Activated CD8-positive, alpha-beta memory T cell treated with anti-CD3 and anti-CD28 coated beads for 1 hour (primary cell): Measurements from ENCODE around the gene CA7.

Experiments used
- DNase-seq, 2 donors: peaks; one replicate each; pipeline ENCODE4 v3.0.0-alpha.2; 2020; ENCODE audit warnings: low read depth in 1 of 2; ENCODE audit errors: extremely low read depth in 1 of 2

Gene CA7

DNA sequence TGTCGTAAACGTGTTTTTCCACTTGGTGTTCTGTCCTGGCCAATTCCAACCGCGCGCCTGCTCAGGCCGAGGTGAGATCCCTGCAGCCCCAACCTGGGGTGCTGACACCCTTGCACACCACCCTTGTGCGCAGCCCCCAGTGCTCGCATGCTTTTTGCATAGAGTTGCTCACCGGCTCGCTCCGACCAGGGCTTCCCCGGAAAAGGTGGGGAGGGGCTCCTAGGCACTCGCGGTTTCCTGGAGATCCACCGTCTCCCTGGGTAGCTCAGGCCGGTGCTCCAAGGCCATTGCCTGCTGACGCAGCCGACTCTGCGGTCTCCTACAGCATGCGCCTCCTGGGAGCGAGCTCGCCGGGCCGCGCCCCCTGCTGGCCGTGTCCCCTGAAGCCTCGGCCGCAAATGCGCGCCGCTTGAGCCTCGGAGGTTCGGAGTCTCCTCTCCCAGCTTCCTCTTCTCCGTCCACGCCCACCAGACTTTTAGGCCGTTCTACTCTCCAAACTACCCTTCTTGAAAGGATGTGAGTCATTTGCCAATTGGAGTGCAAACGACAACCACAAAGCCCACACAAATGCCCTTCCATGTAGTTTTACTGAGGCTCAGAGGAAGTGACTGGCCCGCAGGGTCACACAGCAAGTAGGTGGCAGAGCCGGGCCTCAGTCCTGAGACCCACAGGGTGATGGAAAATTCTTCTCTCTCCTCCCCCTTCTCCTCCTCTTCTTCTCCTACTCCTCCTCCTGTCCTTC is 28.9 kb downstream of the CA7 start:
- DNase-seq: peak; percentile 75 to 82

GRCh38 chr16:66873685-66874055 is 29.5 kb downstream of the CA7 start:
- no peak for DNase-seq

- no peak for DNase-seq
Measured at GRCh38 chr16:66874079-66874775, 30.0 kb downstream of the CA7 start.

DNA sequence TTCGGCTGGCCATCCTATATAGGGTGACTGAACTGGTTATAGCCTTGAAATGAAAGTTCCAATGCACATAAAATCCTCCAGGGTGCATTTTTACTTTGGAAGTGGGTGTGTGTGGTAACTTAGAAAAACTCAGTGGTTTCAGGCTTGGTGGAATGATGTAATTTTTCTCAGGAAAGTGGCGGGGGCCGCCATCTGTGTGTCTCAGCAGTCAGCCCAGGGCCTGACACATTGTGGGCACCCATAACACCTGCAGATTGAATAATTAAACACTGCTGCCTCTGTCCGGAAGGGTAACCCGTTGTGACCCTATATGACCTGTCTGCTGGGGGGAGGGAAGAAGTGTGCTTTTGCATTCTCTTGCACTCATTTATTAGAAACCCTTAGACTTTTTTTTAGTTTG is 33.9 kb downstream of the CA7 start:
- no peak for DNase-seq

- peak; percentile 76 to 80 for DNase-seq
Measured at GRCh38 chr16:66880288-66881013, 36.2 kb downstream of the CA7 start, which contains the start of gene PDP2. PDP2 (plus strand) TSS chr16:66880515; CDS start chr16:66884285, 3,770 bp downstream.

- no peak for DNase-seq
Measured at GRCh38 chr16:66881014-66881417, 36.8 kb downstream of the CA7 start.

DNA sequence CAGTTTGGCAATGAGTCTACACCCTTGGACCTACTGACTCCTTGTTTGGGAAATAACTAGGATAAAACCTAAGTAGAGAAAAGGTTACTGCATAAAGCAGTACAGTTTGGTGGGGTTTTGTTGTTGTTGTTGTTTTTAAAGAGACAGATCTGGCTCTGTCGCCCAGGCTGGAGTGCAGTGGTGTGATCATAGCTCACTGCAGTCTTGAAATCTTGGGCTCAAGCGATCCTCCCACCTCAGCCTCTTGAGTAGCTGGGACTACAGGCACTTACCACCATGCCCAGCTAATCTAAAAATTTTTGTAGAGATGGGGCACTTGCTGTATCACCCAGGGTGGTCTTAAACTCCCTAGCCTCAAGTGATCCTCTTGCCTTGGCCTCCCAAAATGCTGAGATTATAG is 37.3 kb downstream of the CA7 start:
- no peak for DNase-seq

DNA sequence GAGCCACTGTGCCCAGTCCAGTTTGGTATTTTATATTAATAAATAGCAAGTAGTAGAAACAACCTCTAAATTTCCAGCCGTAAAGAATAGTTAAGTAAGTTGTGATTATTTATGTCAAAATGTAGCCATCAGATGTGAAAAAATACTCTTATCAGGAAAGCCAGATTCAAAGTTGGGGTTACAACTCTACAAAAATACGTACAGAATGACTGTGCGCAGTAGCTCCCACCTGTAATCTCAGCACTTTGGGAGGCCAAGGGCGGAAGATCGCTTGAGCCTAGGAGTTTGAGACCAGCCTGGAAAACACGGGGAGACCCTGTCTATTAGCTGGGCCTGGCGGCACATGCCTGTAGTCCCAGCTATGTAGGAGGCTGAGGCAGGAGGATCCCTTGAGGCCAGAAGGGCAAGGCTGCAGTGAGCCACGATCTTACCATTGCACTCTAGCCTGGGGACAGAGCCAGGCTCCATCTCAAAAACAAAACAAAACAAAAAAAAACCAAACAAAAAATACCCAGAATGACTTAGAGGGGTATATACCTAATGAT is 37.8 kb downstream of the CA7 start:
- DNase-seq: no peak

DNA sequence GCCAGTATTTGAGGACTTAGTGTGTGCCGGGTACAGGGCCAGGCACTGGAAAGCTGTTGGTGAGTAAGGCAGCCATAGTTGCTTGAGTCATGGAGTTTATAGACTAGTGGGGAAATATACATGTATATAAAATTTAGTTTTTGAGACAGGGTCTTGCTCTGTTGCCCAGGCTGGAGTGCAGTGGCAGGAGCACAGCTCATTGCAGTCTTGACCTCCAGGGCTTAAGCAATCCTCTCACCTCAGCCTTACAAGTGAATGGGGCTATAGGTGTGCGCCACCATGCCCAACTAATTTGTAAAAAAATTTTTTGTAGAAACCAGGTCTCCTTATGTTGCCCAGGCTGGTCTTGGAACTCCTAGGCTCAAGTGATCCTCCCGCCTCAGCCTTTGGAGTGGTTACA is 38.5 kb downstream of the CA7 start:
- no peak for DNase-seq

- no peak for DNase-seq
Measured at GRCh38 chr16:66885491-66885890, 41.3 kb downstream of the CA7 start.

- DNase-seq: no peak
Measured at GRCh38 chr16:66886321-66886720, 42.1 kb downstream of the CA7 start.

- DNase-seq: no peak
Measured at GRCh38 chr16:66886914-66887313, 42.7 kb downstream of the CA7 start.

DNA sequence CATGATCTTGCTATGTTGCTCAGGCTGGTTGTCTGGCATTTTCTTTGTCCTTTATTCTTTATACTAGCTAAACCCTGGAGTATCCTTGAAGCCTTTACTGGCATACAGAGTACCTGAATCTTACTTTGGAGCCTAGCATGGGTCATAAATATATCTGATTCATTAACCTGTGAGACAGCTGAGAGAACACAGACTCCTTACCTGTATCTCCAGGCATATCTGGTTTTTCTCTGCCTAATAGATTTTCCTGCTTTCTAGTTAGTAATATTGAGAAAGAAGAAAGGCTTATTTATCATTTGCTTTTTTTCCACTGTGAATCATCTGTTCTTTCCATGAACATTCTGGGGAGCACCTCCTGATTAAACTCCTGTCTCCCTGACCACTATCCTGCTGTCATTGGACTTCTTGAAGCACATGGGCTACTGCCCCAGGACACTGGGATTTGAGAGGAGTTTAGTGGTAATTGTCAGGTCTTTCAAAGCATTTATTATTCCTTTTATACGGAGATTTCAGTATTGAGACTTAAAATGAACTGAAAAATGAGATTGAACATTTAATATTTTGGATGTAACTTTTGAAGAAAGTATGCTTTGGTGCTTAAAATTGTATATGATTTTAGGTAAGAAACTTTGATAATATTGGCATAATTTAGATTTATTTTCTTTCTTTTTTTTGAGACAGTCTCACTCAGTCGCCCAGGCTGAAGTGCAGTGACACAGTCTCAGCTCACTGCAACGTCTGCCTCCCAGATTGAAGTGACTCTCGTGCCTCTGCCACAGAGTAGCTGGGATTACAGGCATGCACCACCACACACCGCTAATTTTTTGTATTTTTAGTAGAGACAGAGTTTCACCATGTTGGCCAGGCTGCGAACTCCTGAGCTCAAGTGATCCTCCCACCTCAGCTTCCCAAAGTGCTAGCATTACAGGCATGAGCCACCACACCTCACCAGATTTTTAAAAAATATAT is 44.7 kb downstream of the CA7 start:
- DNase-seq: no peak

GRCh38 chr16:66889622-66890021 is 45.4 kb downstream of the CA7 start:
- no peak for DNase-seq

GRCh38 chr16:66890799-66891198 is 46.6 kb downstream of the CA7 start:
- DNase-seq: no peak

DNA sequence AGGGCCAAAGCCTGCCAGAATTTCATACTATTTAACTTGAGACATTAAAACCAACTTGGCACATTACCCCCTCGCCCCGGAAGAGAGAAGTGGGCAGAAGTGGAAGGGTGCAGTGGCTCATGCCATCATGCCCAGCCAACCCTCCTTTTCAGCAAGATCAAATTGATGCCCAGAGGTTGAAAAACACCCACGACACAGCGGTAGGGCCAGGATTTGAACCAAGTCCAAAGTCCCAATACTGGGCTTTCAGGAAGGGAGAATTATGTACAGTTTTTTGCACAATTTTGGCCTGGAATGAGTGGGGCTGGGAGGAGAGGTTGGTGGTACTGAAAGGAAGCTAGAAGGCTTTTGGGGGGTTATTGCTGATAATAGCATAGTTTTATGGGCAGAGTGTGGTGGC is 47.1 kb downstream of the CA7 start:
- DNase-seq: no peak

DNA sequence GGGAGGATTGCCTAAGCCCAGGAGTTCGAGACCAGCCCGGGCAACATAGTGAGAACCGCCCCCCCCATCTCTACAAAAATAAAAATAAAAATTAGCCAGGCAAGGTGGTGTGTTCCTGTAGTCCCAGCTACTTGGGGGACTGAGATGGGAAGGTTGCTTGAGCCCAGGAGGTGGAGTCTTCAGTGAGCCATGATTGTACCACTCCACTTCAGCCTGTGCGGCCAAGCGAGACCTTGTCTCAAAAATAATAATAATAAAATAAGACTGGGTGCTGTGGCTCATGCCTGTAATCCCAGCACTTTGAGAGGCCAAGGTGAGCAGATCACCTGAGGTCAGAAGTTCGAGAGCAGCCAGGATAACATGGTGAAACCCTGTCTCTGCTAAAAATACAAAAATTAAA is 47.6 kb downstream of the CA7 start:
- no peak for DNase-seq

- no peak for DNase-seq
Measured at GRCh38 chr16:66894055-66894454, 49.8 kb downstream of the CA7 start.

DNA sequence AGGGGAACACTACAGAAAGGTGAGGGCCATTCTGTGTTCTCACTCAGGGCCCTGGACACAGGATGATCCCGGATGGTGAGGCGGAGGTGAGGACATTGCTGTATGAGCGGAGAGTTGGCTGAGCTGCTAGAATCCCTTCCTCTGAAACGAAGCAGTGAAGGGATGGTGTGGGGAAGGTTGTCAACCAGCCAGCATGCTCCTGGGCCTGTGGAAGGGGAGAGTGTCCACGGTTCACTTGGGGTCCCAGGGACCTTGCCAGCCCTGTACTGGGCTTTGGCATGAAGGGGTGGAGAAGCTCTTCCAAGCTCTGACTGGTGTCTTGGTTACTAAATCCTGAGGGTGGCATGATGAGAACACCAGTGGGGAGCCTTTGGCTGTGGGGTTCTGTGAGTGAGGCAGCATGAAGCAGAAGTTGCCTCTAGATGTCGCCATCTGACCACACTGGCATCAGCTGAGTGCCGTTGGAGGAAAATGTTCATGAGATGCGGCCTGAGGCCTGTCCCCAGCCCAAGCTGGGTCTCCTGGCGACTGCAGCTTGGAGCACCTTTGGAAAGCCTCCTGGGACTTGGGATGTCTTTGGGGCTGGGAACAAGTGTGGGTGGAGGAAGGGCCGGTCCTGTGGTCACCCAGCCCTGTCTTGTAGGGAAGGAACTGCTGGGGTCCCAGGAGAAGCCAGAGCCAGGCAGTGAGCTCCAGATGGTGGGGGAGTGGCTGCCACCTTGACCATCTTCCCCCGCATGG is 50.9 kb downstream of the CA7 start:
- peak in 1 of 2 donors; percentile 27 for DNase-seq

GRCh38 chr16:66895689-66895979 is 51.4 kb downstream of the CA7 start:
- no peak for DNase-seq
